HepG2 (cell line): Measurements from ENCODE around the gene P4HTM. TPM values are rescaled to one million over a fixed set of nuclear protein-coding genes. Genes with fewer than 3 reads are reported as not detected.

Source experiments
- ATAC-seq: fragments of 200-7000 bp; cut with Tn5 transposase; 3 replicates; pipeline ENCODE4 v1.9.1; 2020; ENCODE audit warnings: mild to moderate bottlenecking, moderate library complexity
- BruUV-seq: library from RNA; stranded (reverse); fragments of 400-500 nt; replicated peaks from 2 replicates; lab custom pipeline; 2021; lab: Mats Ljungman, UMichigan
- CTCF ChIA-PET: fragments of 300-600 bp; formaldehyde crosslinking; extraction: SDS; loops from one replicate; lab custom pipeline; 2021; ENCODE audit warnings: low total read pairs, inconsistent platforms, low intra/inter-chr PET ratio; lab: Yijun Ruan, JAX
- POLR2A ChIA-PET: fragments of 350-600 bp; sonication (Branson Sonifier 250); formaldehyde crosslinking; loops from one replicate; lab custom pipeline; 2020; ENCODE audit warnings: antibody characterized with exemption, inconsistent platforms; lab: Yijun Ruan, JAX
- DNase-seq: peaks from one replicate; pipeline ENCODE4 v3.0.0-alpha.2; 2015; ENCODE audit warnings: low spot score
- FAIRE-seq: peaks from 3 replicates; lab custom pipeline; 2011; peaks lifted over from hg19 to GRCh38; lab: Jason Lieb, UNC
- H2AFZ ChIP-seq: one replicate; pipeline ENCODE4 v1.6.1; 2011; ENCODE audit warnings: low read length, inconsistent platforms
- H3K27ac ChIP-seq: fragments of 300-600 bp; 3 replicates; pipeline ENCODE4 v1.8.0; 2011; ENCODE audit warnings: mixed run types, mild to moderate bottlenecking, mixed read lengths, low read length, inconsistent platforms; ENCODE audit not compliant: insufficient read depth; ENCODE audit errors: extremely low read length
- H3K27me3 ChIP-seq, 2 experiments: fragments of 200-600 bp in 1 of 2; 2 replicates in 1 of 2; 3 replicates in 1 of 2; pipeline versions ENCODE4 v1.6.0 to v1.8.0; 2011; ENCODE audit warnings: low read length in 2 of 2, mild to moderate bottlenecking in 2 of 2, moderate library complexity in 2 of 2, inconsistent platforms in 1 of 2; ENCODE audit not compliant: insufficient read depth in 2 of 2, control insufficient read depth in 1 of 2
- H3K36me3 ChIP-seq, 2 experiments: fragments of 200-600 bp in 1 of 2; replicated peaks in 1 of 2; 2 replicates in 1 of 2; 3 replicates in 1 of 2; pipeline versions ENCODE4 v1.5.1 to v1.8.0; 2011; ENCODE audit warnings: low read length in 2 of 2, inconsistent platforms in 1 of 2; ENCODE audit not compliant: insufficient read depth in 2 of 2, control insufficient read depth in 1 of 2
- H3K4me1 ChIP-seq: 2 replicates; pipeline ENCODE4 v1.5.1; 2012; ENCODE audit warnings: low read length, inconsistent platforms; ENCODE audit not compliant: insufficient read depth
- H3K4me2 ChIP-seq: 2 replicates; pipeline ENCODE4 v1.6.0; 2011; ENCODE audit warnings: low read depth, low read length, inconsistent platforms
- H3K4me3 ChIP-seq, 3 experiments: fragments of 200-600 bp in 1 of 3; sonication (generic), shearing (Covaris generic) in 1 of 3; replicated peaks in 1 of 3; 2 replicates each; pipeline ENCODE4 v1.5.1; 2011 to 2016; ENCODE audit warnings: low read length in 3 of 3, inconsistent platforms in 2 of 3, low read depth in 2 of 3, mild to moderate bottlenecking in 2 of 3, control low read depth in 1 of 3, mixed read lengths in 1 of 3; ENCODE audit not compliant: insufficient read depth in 1 of 3
- H3K79me2 ChIP-seq: one replicate; pipeline ENCODE4 v1.6.1; 2011; ENCODE audit warnings: low read length, inconsistent platforms; ENCODE audit not compliant: insufficient read depth
- H3K9ac ChIP-seq: 2 replicates; pipeline ENCODE4 v1.6.0; 2011; ENCODE audit warnings: mild to moderate bottlenecking, low read depth, low read length, inconsistent platforms; ENCODE audit not compliant: insufficient read depth
- H3K9me3 ChIP-seq: 2 replicates; pipeline ENCODE4 v1.5.1; 2012; ENCODE audit warnings: mild to moderate bottlenecking, low read length
- H4K20me1 ChIP-seq: 2 replicates; pipeline ENCODE4 v1.6.0; 2011; ENCODE audit warnings: inconsistent platforms, mild to moderate bottlenecking, low read length, moderate library complexity; ENCODE audit not compliant: insufficient read depth
- JUND ChIP-seq: sonication (generic); formaldehyde crosslinking; IDR thresholded peaks from 2 replicates; pipeline ENCODE4 v1.8.0; 2022; ENCODE audit warnings: mild to moderate bottlenecking, missing genetic modification reagents
- KAT8 ChIP-seq: IDR thresholded peaks from 2 replicates; pipeline ENCODE4 v1.6.1; 2016; ENCODE audit warnings: missing genetic modification reagents, missing compliant biosample characterization
- KDM5B ChIP-seq: sonication (generic); formaldehyde crosslinking; IDR thresholded peaks from 2 replicates; pipeline ENCODE4 v1.4.0; 2020; ENCODE audit warnings: missing genetic modification reagents, mild to moderate bottlenecking, borderline replicate concordance
- MED8 ChIP-seq: sonication (generic); formaldehyde crosslinking; IDR thresholded peaks from 2 replicates; pipeline ENCODE4 v1.8.1; 2023; ENCODE audit warnings: mild to moderate bottlenecking, missing genetic modification reagents; ENCODE audit not compliant: insufficient replicate concordance
- MIER3 ChIP-seq: IDR thresholded peaks from 2 replicates; pipeline ENCODE4 v1.6.1; 2016; ENCODE audit warnings: missing compliant biosample characterization, borderline replicate concordance
- RFX3 ChIP-seq: IDR thresholded peaks from 2 replicates; pipeline ENCODE4 v1.6.1; 2016; ENCODE audit warnings: missing biosample characterization, missing genetic modification reagents
- SOX6 ChIP-seq, 2 experiments: fragments of 450-650 bp in 1 of 2; sonication (generic) in 1 of 2; formaldehyde crosslinking in 1 of 2; IDR thresholded peaks; 2 replicates each; pipeline versions ENCODE4 v1.4.0 to v1.6.1; 2017 to 2020; ENCODE audit warnings: antibody characterized with exemption in 1 of 2, mild to moderate bottlenecking in 1 of 2, missing genetic modification reagents in 1 of 2
- SP1 ChIP-seq, 2 experiments: fragments of 450-650 bp in 1 of 2; sonication (generic) in 1 of 2; formaldehyde crosslinking in 1 of 2; IDR thresholded peaks; 2 replicates each; pipeline versions ENCODE4 v1.4.0 to v1.6.1; 2016 to 2020; ENCODE audit warnings: missing genetic modification reagents in 1 of 2
- ZNF407 ChIP-seq: sonication (generic); formaldehyde crosslinking; IDR thresholded peaks from one replicate; pipeline ENCODE4 v1.5.1; 2020; ENCODE audit warnings: mild to moderate bottlenecking, missing genetic modification reagents; ENCODE audit errors: not compliant biosample characterization
- ZNF7 ChIP-seq: IDR thresholded peaks from 2 replicates; pipeline ENCODE4 v1.6.1; 2016; ENCODE audit warnings: missing biosample characterization, missing genetic modification reagents
- ZNF891 ChIP-seq: sonication (generic); formaldehyde crosslinking; IDR thresholded peaks from 2 replicates; pipeline ENCODE4 v1.5.0; 2020; ENCODE audit warnings: mild to moderate bottlenecking, missing genetic modification reagents
- WGBS: methylation state at CpG from one replicate; pipeline ENCODE4 v1.1.6; 2017; ENCODE audit warnings: low lambda C conversion rate; 5-methylcytosine and 5-hydroxymethylcytosine counted together
- in situ Hi-C: cut with HindIII; loops from 2 replicates; pipeline ENCODE4 v1.10.0; 2017; ENCODE audit warnings: low pct_unique_long_range_greater_than_20kb; ENCODE audit not compliant: extremely low pct_ligation_motif_present
- intact Hi-C: fragments of 100-400 bp; cut with micrococcal nuclease; formaldehyde crosslinking; loops from one replicate; pipeline ENCODE4 v1.10.0; 2022; ENCODE audit not compliant: unreplicated experiment
- polyA plus RNA-seq, 8 experiments: library from polyadenylated mRNA; depleted of rRNA in 3 of 8; stranded (reverse) in 7 of 8; unstranded in 1 of 8; fragments of >200 nt; fragmentation: Illumina TruSeq in 4 of 8; extraction: Trizol in 4 of 8; gene quantifications; 2 replicates each; pipeline versions ENCODE4 v1.2.1 to v1.2.3, GENCODE V29; 2011 to 2016; ENCODE audit warnings: low read depth in 4 of 8, missing spikeins in 1 of 8, mixed read lengths in 1 of 8; ENCODE audit not compliant: insufficient read depth in 1 of 8
- total RNA-seq, 5 experiments: library from RNA; depleted of rRNA; stranded (reverse); fragments of >200 nt; fragmentation: Illumina TruSeq; extraction: Trizol; gene quantifications; 2 replicates each; pipeline ENCODE4 v1.2.3, GENCODE V29; 2016; ENCODE audit warnings: low read depth in 1 of 5

P4HTM gene
- total and polyA plus RNA-seq, 2 of the 13 experiments (the other 11 are each of a cell fraction or from before 2014, with no cell fraction given) = 0.01 TPM; not detected in 1

- DNase-seq (no peak), FAIRE-seq (no peak), ATAC-seq (no peak)
- no peak overlapping the region for H3K4me2 ChIP-seq
- no peaks in the 10 kb centered on the region for H4K20me1 ChIP-seq
- no peaks in the 10 kb centered on the region for H3K9me3 ChIP-seq
- H3K4me3 ChIP-seq = no peak overlapping the region
- H3K36me3 ChIP-seq = peaks cover 14 to 58% of the 10 kb centered on the region in 2 experiments
- 94% methylated on average over 2 of the region's 2 CpGs for WGBS
- H2AFZ ChIP-seq = no peak overlapping the region
- in situ Hi-C loops = no loop called here
- H3K9ac ChIP-seq = no peak overlapping the region
- no peaks in the 10 kb centered on the region for H3K4me1 ChIP-seq
- POLR2A ChIA-PET = no interaction called here
- TF ChIP-seq SP1 (IDR thresholded peaks at IDR 0.05) (no peak), SP1 (CRISPR knock-in tag; IDR thresholded peaks at IDR 0.05) (no peak)
- H3K27ac ChIP-seq = no peak overlapping the region
- CTCF ChIA-PET = no interaction called here
- no peaks in the 10 kb centered on the region for H3K27me3 ChIP-seq
- intact Hi-C loops = no loop called here
- no TSS peak for BruUV-seq
- peaks cover 7% of the 10 kb centered on the region for H3K79me2 ChIP-seq
These were observed 27.7 kb upstream of the P4HTM start for GRCh38 chr3:48962340-48962739.

GRCh38 chr3:48962939-48963338 is 27.1 kb upstream of the P4HTM start:
- Histone ChIP-seq H3K27me3 (no peaks in the 10 kb centered on the region), H3K4me2 (no peak overlapping the region), H3K4me1 (no peaks in the 10 kb centered on the region), H3K9me3 (no peaks in the 10 kb centered on the region), H2AFZ (no peak overlapping the region), H3K79me2 (peaks cover 5% of the 10 kb centered on the region), H3K4me3 (no peak overlapping the region), H3K36me3 (peaks cover 12 to 58% of the 10 kb centered on the region in 2 experiments), H4K20me1 (no peaks in the 10 kb centered on the region), H3K9ac (no peak overlapping the region), H3K27ac (no peak overlapping the region)
- WGBS = 90% methylated on average over 4 of the region's 4 CpGs
- POLR2A ChIA-PET = no interaction called here
- no peak for TF ChIP-seq ZNF891
- no peak for TF ChIP-seq SOX6 (IDR thresholded peaks at IDR 0.05)
- no peak for TF ChIP-seq SOX6 (CRISPR knock-in tag; IDR thresholded peaks at IDR 0.05)
- no peak for TF ChIP-seq MIER3 (CRISPR knock-in tag)
- no peak for TF ChIP-seq ZNF407 (CRISPR knock-in tag)
- no peak for TF ChIP-seq MED8
- no peak for TF ChIP-seq RFX3 (CRISPR knock-in tag)
- no peak for TF ChIP-seq KDM5B (CRISPR knock-in tag)
- TF ChIP-seq KAT8 (CRISPR knock-in tag) = no peak
- TF ChIP-seq JUND = no peak
- no peak for TF ChIP-seq ZNF7 (CRISPR knock-in tag)
- BruUV-seq = no TSS peak
- intact Hi-C loops (no loop called here), in situ Hi-C loops (no loop called here)
- DNase-seq (no peak), ATAC-seq (no peak), FAIRE-seq (no peak)
- CTCF ChIA-PET = no interaction called here
